Transverse colon (tissue), 4 donors: ENCODE results near the gene SLC26A4. TPM values are rescaled to one million over a fixed set of nuclear protein-coding genes. Genes with fewer than 3 reads are reported as not detected.
A peak's percentile ranks its signal among the peaks of the same experiment; 100 is the strongest.

Experiments used
- DNase-seq: peaks from one replicate; pipeline ENCODE4 v3.0.0-alpha.2; 2019
- H3K27ac ChIP-seq, 4 donors: fragments of 200-600 bp; sonication (generic); 2 replicates each; pipeline ENCODE4 v1.5.1; 2016 to 2018; ENCODE audit warnings: inconsistent platforms in 4 of 4
- H3K27me3 ChIP-seq: fragments of 200-600 bp; sonication (generic); 2 replicates; pipeline ENCODE4 v1.5.1; 2017; ENCODE audit warnings: inconsistent platforms
- H3K36me3 ChIP-seq, 4 donors: fragments of 200-600 bp; sonication (generic); 2 replicates each; pipeline ENCODE4 v1.5.1; 2017 to 2019; ENCODE audit warnings: inconsistent platforms in 4 of 4
- H3K4me1 ChIP-seq, 4 donors: fragments of 200-600 bp; sonication (generic); 2 replicates each; pipeline ENCODE4 v1.5.1; 2017 to 2020; ENCODE audit warnings: inconsistent platforms in 4 of 4
- H3K4me3 ChIP-seq, 4 donors: fragments of 200-600 bp; sonication (generic); 1 replicate in 1 of 4; 2 replicates in 3 of 4; pipeline versions ENCODE4 v1.5.1 to v1.6.1; 2017 to 2019; ENCODE audit warnings: inconsistent platforms in 4 of 4
- H3K9me3 ChIP-seq, 2 donors: fragments of 200-600 bp; sonication (generic); 2 replicates each; pipeline ENCODE4 v1.5.1; 2017 to 2019; ENCODE audit warnings: inconsistent platforms in 2 of 2
- CTCF ChIP-seq, 5 experiments: fragments of 200-600 bp in 3 of 5; fragments of 450-650 bp in 2 of 5; sonication (generic) in 3 of 5; IDR thresholded peaks; 1 replicate in 2 of 5; 2 replicates in 3 of 5; pipeline ENCODE4 v1.5.1; 2016 to 2017; ENCODE audit warnings: antibody characterized with exemption in 5 of 5, inconsistent platforms in 3 of 5, mild to moderate bottlenecking in 2 of 5, moderate library complexity in 1 of 5
- EP300 ChIP-seq: sonication (generic); formaldehyde crosslinking; IDR thresholded peaks from one replicate; pipeline ENCODE4 v1.6.1; 2017; ENCODE audit warnings: antibody characterized with exemption, low read depth
- POLR2A ChIP-seq: fragments of 450-650 bp; IDR thresholded peaks from one replicate; pipeline ENCODE4 v1.6.1; 2016; ENCODE audit warnings: antibody characterized with exemption, mild to moderate bottlenecking, moderate library complexity
- POLR2AphosphoS5 ChIP-seq, 3 donors: sonication (generic); formaldehyde crosslinking; IDR thresholded peaks; one replicate each; pipeline ENCODE4 v1.6.1; 2016; ENCODE audit warnings: antibody characterized with exemption in 3 of 3
- WGBS, 2 donors: methylation state at CpG; one replicate each; pipeline ENCODE4 v1.1.5; 2018; ENCODE audit warnings: low coverage in 1 of 2; 5-methylcytosine and 5-hydroxymethylcytosine counted together
- in situ Hi-C, 4 donors: fragments of 200-750 bp; cut with MboI; loops; one replicate each; pipeline versions ENCODE4 v1.15.0 to v1.15.1; 2017; ENCODE audit warnings: low sequenced_read_pairs in 3 of 4, low pct_ligation_motif_present in 1 of 4, low pct_unique_long_range_greater_than_20kb in 1 of 4
- intact Hi-C: fragments of 100-400 bp; cut with DNase I; formaldehyde crosslinking; loops from one replicate; pipeline ENCODE4 v1.15.1; 2023; ENCODE audit warnings: low total_unique reads
- total RNA-seq, 4 donors: library from RNA; depleted of rRNA; stranded (reverse); fragments of >200 nt; gene quantifications; one replicate each; pipeline ENCODE4 v1.1.0, GENCODE V29; 2016

Gene SLC26A4
- total RNA-seq, 4 donors from 2014 or later = 0.16 to 0.41 TPM; not detected in 2

- in situ Hi-C loops = no loop called here
- intact Hi-C loops = no loop called here
- H3K4me1 ChIP-seq = peaks cover 6 to 20% (median 18%) of the 10 kb centered on the region in 4 donors
- DNase-seq = no peak
- H3K36me3 ChIP-seq = no peaks in the 10 kb centered on the region
- TF ChIP-seq POLR2AphosphoS5 (IDR thresholded peaks at IDR 0.05) = no peak
- TF ChIP-seq CTCF (IDR thresholded peaks at IDR 0.05) = no peak
- no peak for TF ChIP-seq POLR2A
- no peak for TF ChIP-seq EP300
- WGBS, 2 donors = 73 to 87% methylated on average over 4 of the region's 4 CpGs
- no peak overlapping the region for H3K27ac ChIP-seq
- no peaks in the 10 kb centered on the region for H3K9me3 ChIP-seq
- peaks cover 65% of the 10 kb centered on the region for H3K27me3 ChIP-seq
- no peak overlapping the region for H3K4me3 ChIP-seq
These were observed 962 bp upstream of the SLC26A4 start for GRCh38 chr7:107659666-107660065.

- peaks cover 65% of the 10 kb centered on the region for H3K27me3 ChIP-seq
- no peaks in the 10 kb centered on the region for H3K36me3 ChIP-seq
- peak overlapping the region; percentile 3 to 57 (median 30) for H3K4me3 ChIP-seq
- DNase-seq = peak; percentile 52
- 0% methylated on average over 55 of the region's 73 CpGs; no CpG with 5 or more reads in 1 of the 2 donors for WGBS, 2 donors
- no peaks in the 10 kb centered on the region for H3K9me3 ChIP-seq
- H3K4me1 ChIP-seq = peaks cover 6 to 20% (median 18%) of the 10 kb centered on the region in 4 donors
- in situ Hi-C loops (no loop called here), intact Hi-C loops (no loop called here)
- no peak overlapping the region for H3K27ac ChIP-seq
- TF ChIP-seq POLR2AphosphoS5 (IDR thresholded peaks at IDR 0.05) (no peak), POLR2A (no peak), CTCF (IDR thresholded peaks at IDR 0.05) (peak in 3 of 5 experiments; percentile 9 to 25 (median 22)), EP300 (no peak)
These were observed 645 bp downstream of the SLC26A4 start for GRCh38 chr7:107661081-107661864.

GRCh38 chr7:107661865-107662379 is 1.3 kb downstream of the SLC26A4 start:
- Histone ChIP-seq H3K4me3 (peak overlapping the region in 3 of 4 donors; percentile 22 to 57 (median 39)), H3K27me3 (peaks cover 65% of the 10 kb centered on the region), H3K4me1 (peaks cover 6 to 20% (median 18%) of the 10 kb centered on the region in 4 donors), H3K36me3 (no peaks in the 10 kb centered on the region), H3K9me3 (no peaks in the 10 kb centered on the region), H3K27ac (no peak overlapping the region)
- intact Hi-C loops = no loop called here
- in situ Hi-C loops = no loop called here
- no peak for DNase-seq
- no peak for TF ChIP-seq EP300
- TF ChIP-seq POLR2A = no peak
- no peak for TF ChIP-seq CTCF (IDR thresholded peaks at IDR 0.05)
- no peak for TF ChIP-seq POLR2AphosphoS5 (IDR thresholded peaks at IDR 0.05)
- WGBS, 2 donors = 16 to 63% methylated on average over 4 to 19 of the region's 20 CpGs

GRCh38 chr7:107663196-107663595 is 2.6 kb downstream of the SLC26A4 start:
- intact Hi-C loops = no loop called here
- TF ChIP-seq EP300 = no peak
- H3K36me3 ChIP-seq = no peaks in the 10 kb centered on the region
- 85% methylated on average over 4 of the region's 4 CpGs; no CpG with 5 or more reads in 1 of the 2 donors for WGBS, 2 donors
- in situ Hi-C loops = no loop called here
- peaks cover 63% of the 10 kb centered on the region for H3K27me3 ChIP-seq
- H3K9me3 ChIP-seq = no peaks in the 10 kb centered on the region
- H3K4me1 ChIP-seq = peaks cover 6 to 20% (median 18%) of the 10 kb centered on the region in 4 donors
- no peak overlapping the region for H3K4me3 ChIP-seq
- H3K27ac ChIP-seq = no peak overlapping the region
- DNase-seq = no peak
